Measurements from ENCODE around the gene CRYGD. TPM values are rescaled to one million over a fixed set of nuclear protein-coding genes. Genes with fewer than 3 reads are reported as not detected.
"Not testable (repeated sequence)": the region's sequence is repeated elsewhere in the genome, so short reads cannot be mapped to it uniquely, and the experiment has no call there.

Gene CRYGD
- polyA plus RNA-seq (ENCODE audit: insufficient read length in 10 of 10), result not detected
- long read RNA-seq, donor 1, result 0 reads
- long read RNA-seq, donor 2, result 0 reads
- long read RNA-seq, donor 3, result 0 reads
- long read RNA-seq, donor 4, result 0 reads
- long read RNA-seq, donor 5, result 0 reads
- long read RNA-seq, donor 6, result 0 reads
- long read RNA-seq, donor 7, result 0 reads
- long read RNA-seq, donor 8, result 0 reads
- long read RNA-seq, donor 9, result 0 reads

DNA sequence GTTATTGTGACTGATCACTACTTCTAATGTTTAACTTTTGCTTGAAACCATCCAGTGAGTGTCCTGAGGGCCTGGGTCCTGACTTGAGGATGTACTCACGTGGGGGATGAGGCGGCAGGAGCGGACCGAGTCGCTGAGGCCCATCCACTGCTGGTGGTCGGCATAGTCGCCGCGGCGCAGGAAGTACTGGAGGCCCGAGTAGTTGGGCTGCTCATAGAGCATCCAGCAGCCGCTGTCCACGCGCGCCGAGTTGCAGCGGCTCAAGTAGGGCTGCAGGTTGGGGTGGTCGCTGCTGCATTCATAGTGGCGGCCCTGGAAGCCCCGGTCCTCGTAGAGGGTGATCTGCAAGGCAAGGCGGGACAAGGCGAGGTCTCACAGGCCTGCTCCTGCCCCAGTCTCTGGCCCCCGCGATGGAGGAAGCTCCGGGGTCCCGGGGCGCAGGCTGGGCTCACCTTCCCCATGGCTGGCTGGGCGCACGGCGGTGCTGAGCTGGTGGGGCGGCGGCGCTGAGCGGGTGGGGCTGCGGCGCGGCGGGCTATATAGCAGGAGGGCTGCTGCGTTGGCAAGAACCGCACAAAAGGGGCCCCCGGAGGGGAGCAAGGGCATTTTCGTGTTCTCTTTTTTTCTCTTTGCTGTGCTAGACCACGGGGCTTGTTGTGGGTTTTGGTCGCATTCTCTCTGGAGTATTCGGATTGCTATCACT lies at the start of gene CRYGD:
CRYGD (minus strand) TSS at position 512 of the 703 bp plus-strand sequence; CDS start at position 461, 51 bp downstream.
- DNase-seq, result peak in 1 of 3 donors; percentile 20

DNA sequence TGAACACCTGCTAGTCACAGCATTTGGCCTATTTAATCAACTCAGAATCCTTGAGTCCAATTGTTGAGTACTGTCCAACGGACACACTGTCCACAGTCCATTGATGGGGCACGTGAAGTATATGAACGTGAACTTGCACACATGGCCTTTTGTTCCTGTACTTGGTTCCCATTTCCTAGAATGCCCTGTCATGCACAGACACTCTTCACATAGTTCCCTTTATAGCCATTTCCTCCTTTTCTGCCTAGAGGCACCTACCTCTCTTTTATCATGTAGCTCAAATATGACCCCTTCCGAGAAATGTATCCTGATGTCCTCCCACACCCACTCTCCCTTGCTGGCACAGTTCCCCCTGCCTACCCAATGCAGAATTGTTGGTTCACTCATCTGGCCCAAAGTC lies 47.8 kb upstream of the CRYGD start:
- DNase-seq, result peak in 2 of 3 donors; percentile 6 to 18

DNA sequence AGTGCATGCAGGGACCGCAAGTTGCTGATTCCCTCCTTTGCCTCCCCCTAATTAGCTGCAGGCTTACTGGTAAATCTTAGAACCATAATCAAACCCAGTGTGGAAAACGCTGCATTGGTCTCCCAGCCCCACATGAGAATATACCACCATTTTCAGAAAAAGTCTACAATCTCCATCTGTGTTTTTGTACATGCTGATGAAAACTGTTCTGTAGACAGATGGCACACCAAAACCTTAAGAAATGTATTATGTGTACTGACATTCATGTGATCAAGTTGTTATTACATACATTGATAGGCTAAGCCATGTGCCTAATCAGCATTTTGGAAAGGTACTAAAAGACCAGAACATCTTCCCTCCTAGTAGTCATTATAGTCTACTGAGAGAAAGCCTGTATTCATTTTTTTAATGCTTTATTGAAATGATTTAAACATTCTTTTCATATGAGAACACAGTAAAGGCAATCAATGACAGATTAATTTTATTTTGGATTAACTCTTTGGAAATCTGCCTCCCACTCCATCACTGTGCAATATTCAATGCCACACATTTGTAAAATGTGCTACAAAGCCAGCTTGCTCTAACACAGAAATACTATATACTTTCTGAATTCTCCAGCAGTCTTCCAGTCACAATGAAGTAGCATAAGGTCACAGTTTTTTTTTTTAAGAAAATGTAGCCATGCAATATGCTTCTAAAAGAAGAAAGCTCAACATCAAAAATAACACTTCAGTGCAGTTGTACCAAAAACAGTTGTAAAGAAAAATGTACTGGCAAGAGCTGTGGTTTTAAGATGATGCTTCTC lies 40.8 kb upstream of the CRYGD start:
- no peak for DNase-seq

DNA sequence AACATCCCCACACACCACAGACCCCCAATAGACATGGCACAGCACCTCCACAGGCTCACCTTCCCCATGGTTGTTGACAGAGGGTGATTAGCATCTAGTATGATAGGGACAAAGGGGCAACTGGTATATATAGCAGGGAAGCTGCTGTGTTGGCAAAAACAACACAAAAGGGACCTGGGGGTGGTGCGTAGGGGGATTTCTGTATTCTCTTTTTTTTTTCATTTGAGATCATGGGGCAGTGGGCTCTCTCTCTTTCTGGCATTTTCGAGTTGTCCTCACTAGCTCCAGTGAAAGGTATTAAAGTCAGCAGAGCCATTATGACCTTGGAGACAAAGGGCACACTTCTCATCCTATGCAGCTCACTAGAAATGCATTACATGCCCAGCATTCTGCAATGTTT lies 39.2 kb upstream of the CRYGD start, which contains the start of gene CRYGA:
CRYGA (minus strand) TSS at position 101 of the 400 bp plus-strand sequence; CDS start at position 68, 33 bp downstream.
- DNase-seq, result no peak

DNA sequence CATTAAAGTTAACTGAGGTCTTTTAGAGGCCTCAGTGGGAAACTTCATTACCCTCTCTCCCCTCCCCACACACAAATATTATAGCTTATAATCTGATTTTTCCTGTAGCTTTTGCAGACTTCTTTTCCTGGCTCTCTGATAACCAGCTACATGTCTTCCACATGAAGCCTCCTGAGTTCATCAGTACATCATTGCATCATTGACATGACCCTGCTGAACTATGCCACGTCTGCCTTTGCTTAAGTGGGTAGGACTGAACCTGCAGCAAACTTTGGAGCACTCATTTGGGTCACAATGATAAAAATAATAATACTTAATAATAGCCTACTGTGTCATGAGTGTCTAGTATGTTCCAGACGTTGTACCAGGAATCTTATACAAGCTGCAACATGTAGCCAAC lies 32.1 kb upstream of the CRYGD start:
- DNase-seq, result no peak

DNA sequence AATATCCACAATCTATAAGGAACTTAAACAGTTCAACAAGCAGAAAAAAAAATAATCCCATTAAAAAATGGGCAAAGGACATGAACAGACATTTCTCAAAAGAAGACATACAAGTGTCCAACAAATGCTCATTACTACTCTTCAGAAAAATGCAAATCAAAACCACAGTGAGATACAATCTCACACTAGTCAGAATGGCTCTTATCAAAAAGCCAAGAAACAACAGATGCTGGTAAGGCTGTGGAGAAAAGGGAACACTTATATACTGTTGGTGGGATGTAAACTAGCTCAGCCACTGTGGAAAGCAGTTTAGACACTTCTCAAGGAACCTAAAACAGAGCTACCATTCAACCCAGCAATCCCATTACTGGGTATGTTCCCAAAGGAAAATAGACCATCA lies 28.8 kb upstream of the CRYGD start:
- DNase-seq, result no peak

DNA sequence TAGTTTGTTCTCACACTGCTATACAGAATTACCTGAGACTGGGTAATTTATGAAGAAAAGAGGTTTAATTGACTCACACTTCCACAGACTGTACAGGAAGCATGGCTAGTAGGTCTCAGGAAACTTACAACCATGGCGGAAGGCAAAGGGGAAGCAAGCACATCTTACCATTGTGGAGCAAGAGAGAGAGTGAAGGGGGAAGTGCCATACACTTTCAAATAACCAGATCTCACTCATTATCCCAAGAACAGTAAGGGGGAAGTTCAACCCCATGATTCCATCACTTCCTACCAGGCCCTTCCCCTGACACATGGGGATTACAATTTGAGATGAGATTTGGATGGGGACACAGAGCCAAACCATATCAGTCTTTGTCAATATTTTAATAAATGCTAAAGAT lies 26.6 kb upstream of the CRYGD start:
- DNase-seq, result no peak

DNA sequence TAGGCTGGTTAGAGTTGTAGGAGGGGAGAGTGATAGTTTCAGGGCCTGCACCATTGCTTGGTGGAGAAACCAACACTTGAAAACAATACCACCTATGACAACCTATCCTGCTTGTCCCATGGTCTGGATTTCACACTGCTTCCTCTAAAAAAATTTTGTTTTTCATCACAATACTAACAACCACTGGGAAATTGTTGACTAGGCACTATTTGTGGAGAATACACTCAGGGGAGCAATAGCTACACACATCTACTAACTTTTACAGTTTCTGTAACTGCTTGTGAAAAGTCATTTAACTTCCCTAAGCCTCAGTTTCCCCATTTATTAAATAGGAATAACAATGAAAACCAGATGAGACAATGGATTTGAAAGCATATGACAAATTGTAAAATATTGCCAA lies 25.8 kb upstream of the CRYGD start:
- no peak for DNase-seq

DNA sequence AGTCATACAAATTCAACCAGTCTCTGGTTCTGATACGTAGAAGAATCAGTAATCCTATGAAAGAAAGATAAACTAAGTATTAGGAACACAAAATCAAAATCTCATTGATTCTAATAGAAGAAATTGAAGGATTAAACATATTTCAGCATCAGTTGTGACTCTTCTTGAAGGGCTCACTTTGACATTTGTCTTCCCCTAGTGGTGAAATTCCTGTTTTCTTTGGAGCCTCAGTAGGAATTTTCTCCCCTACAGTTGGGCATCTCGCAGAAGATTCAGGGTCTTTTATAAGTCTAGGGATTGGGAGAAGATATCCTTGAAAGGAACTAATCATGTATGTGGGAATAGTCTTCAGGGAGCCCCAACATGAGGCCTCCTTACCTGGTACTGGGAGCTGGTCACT lies 24.5 kb upstream of the CRYGD start:
- DNase-seq, result no peak

DNA sequence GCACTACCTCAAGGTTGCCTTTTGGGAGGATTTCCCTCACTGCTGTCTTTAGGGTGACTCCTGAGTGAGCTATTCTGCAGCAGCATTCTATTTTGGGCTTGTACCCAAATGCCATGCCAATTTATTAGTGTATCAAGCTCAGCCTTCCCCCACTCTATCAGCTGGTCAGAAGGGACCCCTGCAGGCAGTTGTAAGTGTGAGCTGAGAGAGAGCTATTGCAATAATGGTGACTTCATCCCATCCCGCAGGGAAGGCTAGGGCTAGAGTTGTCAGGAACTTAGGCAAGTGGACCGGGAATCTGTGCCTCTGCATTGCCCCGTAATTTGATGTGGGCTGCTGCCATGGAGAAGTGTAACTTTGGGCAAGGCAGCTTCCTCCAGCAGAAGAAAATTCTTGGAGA lies 23.4 kb upstream of the CRYGD start:
- DNase-seq, result no peak

DNA sequence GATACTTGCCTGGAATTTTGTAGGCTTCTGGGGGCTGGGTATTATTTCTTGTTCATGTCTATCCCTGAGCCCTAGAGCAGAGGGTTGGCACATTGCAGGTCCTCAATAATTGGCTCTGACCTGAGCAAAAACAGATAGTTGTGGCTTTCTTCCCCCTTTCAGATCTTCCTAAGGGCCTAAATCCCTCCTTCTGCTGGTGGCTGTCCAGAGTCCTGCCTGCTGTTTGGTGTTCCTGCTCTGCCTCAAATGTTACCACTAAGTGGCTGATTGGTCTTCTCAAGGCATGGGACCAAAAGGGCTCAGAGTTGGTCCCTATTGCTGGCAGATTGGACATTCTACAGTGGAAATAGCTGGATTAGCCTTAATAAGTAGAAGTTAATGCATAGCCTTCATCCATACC lies 22.7 kb upstream of the CRYGD start:
- DNase-seq, result no peak

DNA sequence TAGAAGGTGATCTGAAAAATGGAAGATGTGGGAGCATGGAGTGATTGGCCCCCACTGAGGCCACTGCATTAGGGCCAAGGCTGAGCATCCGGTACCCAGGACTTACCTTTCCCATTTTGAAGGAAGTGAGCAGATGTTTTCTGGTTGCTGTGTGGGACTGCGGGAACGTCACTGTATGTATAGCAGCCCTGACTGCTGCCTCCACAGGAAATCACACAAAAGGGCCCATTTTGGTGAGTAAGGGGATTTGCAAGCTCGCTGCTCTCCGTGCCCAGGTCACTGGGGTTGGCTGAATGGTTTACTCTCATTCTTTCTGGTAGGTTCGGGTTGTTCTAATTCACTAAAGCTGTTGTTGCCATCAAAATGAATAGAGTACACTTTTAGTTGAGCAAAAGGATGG lies 21.7 kb upstream of the CRYGD start, which contains the start of gene CRYGB:
CRYGB (minus strand) TSS at position 153 of the 400 bp plus-strand sequence; CDS start at position 115, 38 bp downstream.
- DNase-seq, result no peak

DNA sequence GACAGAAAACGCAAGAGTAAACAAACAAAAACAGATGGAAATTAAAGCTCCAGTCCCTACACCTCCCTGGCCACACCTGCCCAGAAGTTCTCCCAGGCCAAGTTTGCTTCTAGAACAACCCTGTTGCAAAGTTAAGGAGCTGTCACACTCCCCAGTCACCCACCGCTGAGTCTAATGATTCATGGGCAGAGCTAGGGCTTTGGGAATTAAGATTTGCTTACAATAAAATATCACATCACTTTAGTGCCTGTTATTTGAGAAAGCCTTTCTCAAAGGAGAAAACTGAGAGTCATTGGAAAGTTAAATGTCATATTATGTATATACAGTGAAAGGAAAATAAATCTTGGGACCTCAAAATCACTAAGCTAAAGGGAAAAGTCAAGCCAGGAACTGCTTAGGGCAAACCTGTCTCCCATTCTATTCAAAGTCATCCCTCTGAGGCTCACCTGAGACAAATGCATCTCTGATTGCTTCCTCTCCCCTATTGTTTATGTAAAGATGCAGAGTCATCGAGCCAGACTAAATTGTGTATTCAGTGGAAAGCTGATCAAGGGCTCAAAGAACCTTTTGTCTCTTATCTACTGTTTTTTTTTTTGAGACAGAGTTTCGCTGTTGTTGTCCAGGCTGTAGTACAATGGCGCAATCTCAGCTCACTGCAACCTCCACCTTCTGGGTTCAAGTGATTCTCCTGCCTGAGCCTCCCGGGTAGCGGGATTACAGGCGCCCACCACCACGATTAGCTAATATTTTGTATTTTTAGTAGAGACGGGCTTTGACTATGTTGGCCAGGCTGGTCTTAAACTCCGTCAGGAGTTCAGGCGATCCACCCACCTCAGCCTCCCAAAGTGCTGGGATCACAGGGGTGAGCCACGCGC lies 18.8 kb upstream of the CRYGD start:
- no peak for DNase-seq

DNA sequence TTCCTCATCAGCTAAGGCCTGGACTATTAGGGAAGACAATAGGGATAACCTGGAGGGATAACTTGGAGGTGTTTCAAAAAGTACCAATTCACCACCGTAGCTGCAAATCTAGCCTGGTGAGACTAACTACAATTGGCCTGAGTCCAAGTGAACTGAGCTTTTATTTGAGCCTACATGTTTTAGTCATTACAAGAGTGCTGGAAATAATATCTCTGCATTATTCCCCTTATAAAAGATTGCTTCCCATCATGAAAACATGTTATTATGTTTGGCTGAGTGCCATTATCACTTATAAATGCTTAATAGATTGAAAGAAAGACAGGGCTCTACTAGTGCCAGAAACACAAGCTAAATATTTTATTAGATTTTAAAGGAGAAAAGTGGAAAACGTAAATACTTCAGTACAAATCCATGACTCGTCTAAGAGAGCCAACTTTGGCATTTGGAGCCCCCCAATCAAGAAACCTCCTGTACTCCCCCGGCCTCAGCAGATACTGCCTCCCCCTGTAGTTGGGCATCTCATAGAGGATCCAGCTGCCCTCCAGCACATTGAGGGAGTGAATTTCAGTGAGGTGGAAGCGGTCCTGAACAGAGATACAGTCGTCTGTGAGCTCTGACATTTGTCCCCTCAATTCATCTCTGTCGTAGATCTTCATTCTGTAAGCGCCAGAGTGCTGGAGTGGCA lies 18.1 kb upstream of the CRYGD start:
- peak; percentile 3 to 40 (median 13) for DNase-seq

DNA sequence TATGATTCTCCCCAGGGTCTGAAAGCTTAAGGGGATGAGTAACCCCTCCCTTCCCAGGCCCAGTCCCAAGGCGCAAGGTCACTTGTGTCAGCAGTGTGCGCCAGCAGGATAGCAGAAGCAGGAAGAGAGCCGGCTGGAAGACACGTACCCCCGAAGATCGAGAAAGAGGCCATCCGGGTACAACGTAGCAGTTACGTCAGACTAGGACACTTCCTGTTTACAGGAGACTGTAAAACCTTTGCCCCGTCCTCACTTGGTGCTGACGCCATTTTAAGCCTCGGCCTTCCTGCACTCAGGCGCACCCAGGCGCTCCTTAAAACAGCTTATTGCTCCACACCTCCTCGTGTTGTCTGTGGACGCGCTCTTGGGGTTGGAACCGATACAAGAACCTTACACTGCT lies 15.1 kb upstream of the CRYGD start:
- DNase-seq, result no peak

DNA sequence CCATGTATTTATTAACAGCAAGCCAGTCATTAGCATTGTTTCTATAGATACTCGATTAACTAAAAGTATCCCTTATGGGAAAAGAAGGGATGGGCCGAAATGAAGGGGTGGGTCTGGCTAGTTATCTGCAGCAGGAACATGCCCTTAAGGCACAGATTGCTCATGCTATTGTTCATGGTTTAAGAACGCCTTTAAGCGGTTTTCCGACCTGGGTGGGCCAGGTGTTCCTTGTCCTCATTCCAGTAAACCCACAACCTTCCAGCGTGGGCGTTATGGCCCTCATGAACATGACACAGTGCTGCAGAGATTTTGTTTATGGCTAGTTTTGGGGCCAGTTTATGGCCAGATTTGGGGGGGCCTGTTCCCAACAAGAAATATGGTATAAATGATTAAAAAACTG lies 14.0 kb upstream of the CRYGD start:
- not testable (repeated sequence) for DNase-seq

DNA sequence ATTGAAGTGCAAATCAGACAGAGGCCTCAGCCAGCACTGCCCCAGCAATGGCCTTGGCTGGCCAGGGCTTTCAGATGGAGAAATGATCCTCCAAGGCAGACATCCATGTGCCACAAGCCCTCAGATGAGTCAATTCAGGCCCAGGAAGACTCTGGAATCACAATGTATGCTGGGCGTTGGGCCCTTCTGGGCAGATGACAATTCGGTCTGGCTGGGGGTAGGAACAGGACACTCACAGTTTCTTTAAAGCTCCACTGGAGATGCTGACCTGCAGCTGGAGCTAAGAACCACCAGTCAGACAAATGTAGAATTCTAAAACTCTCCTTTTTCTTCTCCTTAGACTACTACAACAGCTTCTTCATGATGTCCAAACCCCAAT lies 12.4 kb upstream of the CRYGD start:
- DNase-seq, result no peak

DNA sequence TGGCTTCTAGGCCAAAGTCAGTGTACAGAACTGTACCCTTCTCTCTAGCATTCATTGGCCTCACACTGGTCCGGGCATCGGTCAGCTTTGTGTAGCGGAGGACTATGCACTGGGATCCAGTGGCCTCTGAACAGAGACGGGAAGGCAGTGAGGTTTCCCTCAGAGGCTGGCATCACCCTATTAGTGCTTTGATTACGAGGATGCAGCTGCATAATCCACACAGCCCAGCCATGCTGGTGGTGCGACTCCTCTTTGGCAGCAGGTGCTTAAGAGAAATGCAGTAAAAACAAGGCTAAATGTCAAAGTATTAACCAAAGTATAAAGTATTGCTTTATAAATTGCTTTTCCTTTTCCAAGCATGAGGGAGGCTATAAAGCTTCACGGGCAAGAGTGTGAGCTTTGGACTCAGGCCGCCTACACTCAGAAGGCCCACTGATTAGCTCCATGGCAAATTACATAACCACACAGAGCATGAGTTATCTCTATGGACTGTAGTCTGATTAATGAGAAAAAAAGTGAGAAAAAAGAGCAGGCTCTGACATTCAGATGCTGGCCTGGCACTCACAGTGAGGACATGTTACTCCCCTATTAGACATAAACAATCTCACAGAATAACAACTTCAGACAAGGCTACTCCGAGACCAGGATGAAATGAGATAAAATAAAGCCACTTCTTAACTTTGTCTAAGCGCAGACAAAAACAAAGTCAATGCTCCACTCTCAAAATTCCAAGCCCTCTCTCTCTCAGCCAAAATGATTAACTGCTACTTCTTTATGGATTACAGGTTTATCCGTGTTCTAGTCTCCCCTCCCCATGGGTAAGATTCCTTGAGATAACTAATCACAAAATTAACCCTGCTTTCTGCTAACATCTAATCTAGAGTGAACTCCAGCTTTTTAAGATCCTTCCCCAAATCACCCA lies 11.7 kb upstream of the CRYGD start:
- DNase-seq, result no peak

DNA sequence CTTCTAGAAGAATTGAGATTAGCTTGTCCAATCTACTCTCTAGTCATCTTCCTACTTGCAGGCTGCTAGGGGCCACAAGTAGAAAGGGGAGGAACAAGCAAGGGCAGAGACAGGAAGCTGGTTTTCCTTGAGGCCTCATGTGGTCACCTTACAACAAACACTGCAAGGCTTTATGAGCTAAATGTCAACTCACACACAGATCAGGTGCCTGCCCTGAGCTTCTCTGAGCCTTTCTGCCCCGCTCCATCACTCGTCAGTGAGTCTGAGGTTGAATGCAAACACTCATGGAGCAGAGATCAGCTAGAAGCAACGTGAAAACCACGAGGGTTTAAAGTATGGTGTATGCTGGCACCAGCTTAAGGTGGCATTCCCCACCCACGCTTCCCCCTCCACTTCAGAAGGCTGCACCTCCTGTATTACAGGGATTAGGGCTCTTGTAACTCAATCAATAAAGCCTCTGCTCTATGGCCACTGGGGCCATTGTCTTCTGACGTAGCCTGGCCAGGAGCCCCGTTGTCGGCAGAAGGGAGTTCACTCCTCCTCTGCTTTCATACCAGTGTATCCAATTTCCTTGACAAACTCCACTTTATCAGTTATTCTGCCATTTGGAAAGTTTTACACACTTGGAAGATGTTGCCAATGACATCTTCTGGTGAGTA lies 10.7 kb upstream of the CRYGD start:
- DNase-seq, result no peak

Measured in muscle of back (tissue), 13 donors.